Stimulated activated CD8-positive, alpha-beta memory T cell treated with anti-CD3 and anti-CD28 coated beads, Interleukin-4, amount 100 ng/mL, for 4 hours (primary cell): Measurements from ENCODE around the gene ZNF239.
A peak's percentile ranks its signal among the peaks of the same experiment; 100 is the strongest.
"Not testable (repeated sequence)": the region's sequence is repeated elsewhere in the genome, so short reads cannot be mapped to it uniquely, and the experiment has no call there.

Experiments used
- DNase-seq, 2 donors: peaks; one replicate each; pipeline ENCODE4 v3.0.0-alpha.2; 2020; ENCODE audit warnings: low read depth in 2 of 2, low spot score in 1 of 2

The ZNF239 gene

GRCh38 chr10:43574001-43574892 lies at the start of gene ZNF239:
Gene ZNF239, minus strand, starts transcription at chr10:43574616. Its CDS starts 16,537 bp downstream, at chr10:43558079.
- DNase-seq: peak; percentile 65 to 82

- no peak for DNase-seq
Measured at GRCh38 chr10:43623351-43623750, 48.9 kb upstream of the ZNF239 start.

- DNase-seq: no peak
Measured at GRCh38 chr10:43622038-43622437, 47.6 kb upstream of the ZNF239 start.

- no peak for DNase-seq
Measured at GRCh38 chr10:43619368-43619767, 45.0 kb upstream of the ZNF239 start.

GRCh38 chr10:43616697-43617370 lies 42.4 kb upstream of the ZNF239 start:
- no peak for DNase-seq

- DNase-seq: no peak
Measured at GRCh38 chr10:43610636-43611035, 36.2 kb upstream of the ZNF239 start.

GRCh38 chr10:43607199-43607573 lies 32.8 kb upstream of the ZNF239 start:
- DNase-seq: no peak

- peak; percentile 38 to 49 for DNase-seq
Measured at GRCh38 chr10:43606323-43607198, 32.1 kb upstream of the ZNF239 start, which contains the start of gene ZNF485. Gene ZNF485, plus strand, starts transcription at chr10:43606438. Its CDS starts 613 bp downstream, at chr10:43607051.

GRCh38 chr10:43605850-43606322 lies 31.5 kb upstream of the ZNF239 start:
- DNase-seq: no peak

- DNase-seq: not testable (repeated sequence)
Measured at GRCh38 chr10:43601576-43601975, 27.2 kb upstream of the ZNF239 start.

GRCh38 chr10:43599333-43599732 lies 24.9 kb upstream of the ZNF239 start:
- DNase-seq: no peak

- DNase-seq: no peak
Measured at GRCh38 chr10:43598446-43598845, 24.0 kb upstream of the ZNF239 start.

- no peak for DNase-seq
Measured at GRCh38 chr10:43596546-43596945, 22.1 kb upstream of the ZNF239 start.

- no peak for DNase-seq
Measured at GRCh38 chr10:43595739-43596298, 21.4 kb upstream of the ZNF239 start.

- no peak for DNase-seq
Measured at GRCh38 chr10:43594944-43595589, 20.7 kb upstream of the ZNF239 start.

GRCh38 chr10:43591303-43591904 lies 17.0 kb upstream of the ZNF239 start:
- no peak for DNase-seq

GRCh38 chr10:43586730-43587115 lies 12.3 kb upstream of the ZNF239 start:
- DNase-seq: not testable (repeated sequence)

- no peak for DNase-seq
Measured at GRCh38 chr10:43585981-43586729, 11.7 kb upstream of the ZNF239 start.

- no peak for DNase-seq
Measured at GRCh38 chr10:43585046-43585445, 10.6 kb upstream of the ZNF239 start.
